Measurements from ENCODE around the gene LPCAT1.

DNA sequence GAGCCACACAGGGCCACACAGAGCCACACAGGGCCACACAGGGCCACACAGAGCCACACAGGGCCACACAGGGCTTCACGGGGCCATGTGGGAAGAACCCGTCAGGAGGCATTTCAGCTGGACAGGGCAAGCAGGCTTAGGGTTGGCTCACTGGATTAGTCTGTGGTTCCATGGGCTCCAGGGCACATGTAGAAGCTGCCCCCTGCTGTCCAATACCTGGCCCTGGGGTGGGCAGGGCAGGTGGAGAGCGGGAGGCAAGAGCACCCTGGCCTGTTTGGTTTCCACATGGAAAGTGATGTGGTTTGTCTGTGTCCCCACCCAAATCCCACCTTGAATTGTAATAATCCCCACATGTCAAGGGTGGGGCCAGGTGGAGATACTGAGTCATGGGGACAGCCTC, 16.4 kb upstream of the LPCAT1 start:
- TF ChIP-seq EZH2 (IDR thresholded peaks at IDR 0.05; ENCODE audit: insufficient read depth, low read length), result no peak
- TF ChIP-seq CTCF (IDR thresholded peaks at IDR 0.05; ENCODE audit: insufficient read depth, low read depth, low read length), result no peak
